IPS DF 6.9 (cell line): ENCODE results near the gene DUSP22.
A peak's percentile ranks its signal among the peaks of the same experiment; 100 is the strongest.

Experiments
- DNase-seq: peaks from one replicate; pipeline ENCODE4 v3.0.0-alpha.2; 2013; ENCODE audit warnings: low read depth, low spot score
- H3K27ac ChIP-seq: one replicate; pipeline ENCODE4 v1.5.1; 2013; ENCODE audit warnings: low read length, control low read depth
- H3K27me3 ChIP-seq: 2 replicates; pipeline ENCODE4 v1.6.1; 2013; ENCODE audit warnings: mild to moderate bottlenecking, low read length; ENCODE audit not compliant: control insufficient read depth, insufficient read depth
- H3K36me3 ChIP-seq: 2 replicates; pipeline ENCODE4 v1.6.1; 2013; ENCODE audit warnings: low read length; ENCODE audit not compliant: control insufficient read depth, insufficient read depth
- H3K4me1 ChIP-seq: 2 replicates; pipeline ENCODE4 v1.6.1; 2013; ENCODE audit warnings: low read length; ENCODE audit not compliant: control insufficient read depth, insufficient read depth
- H3K4me3 ChIP-seq: 2 replicates; pipeline ENCODE4 v1.5.1; 2013; ENCODE audit warnings: mild to moderate bottlenecking, low read length
- H3K9me3 ChIP-seq: 2 replicates; pipeline ENCODE4 v1.6.1; 2013; ENCODE audit warnings: low read length, inconsistent platforms; ENCODE audit not compliant: control insufficient read depth, insufficient read depth
- WGBS: extraction: QIAGEN DNeasy Blood & Tissue Kit; methylation state at CpG from one replicate; pipeline ENCODE4 v1.1.7; 2013; ENCODE audit warnings: mixed read lengths, missing lambda C conversion rate; ENCODE audit not compliant: insufficient read length, insufficient coverage; 5-methylcytosine and 5-hydroxymethylcytosine counted together

DUSP22 gene

DNA sequence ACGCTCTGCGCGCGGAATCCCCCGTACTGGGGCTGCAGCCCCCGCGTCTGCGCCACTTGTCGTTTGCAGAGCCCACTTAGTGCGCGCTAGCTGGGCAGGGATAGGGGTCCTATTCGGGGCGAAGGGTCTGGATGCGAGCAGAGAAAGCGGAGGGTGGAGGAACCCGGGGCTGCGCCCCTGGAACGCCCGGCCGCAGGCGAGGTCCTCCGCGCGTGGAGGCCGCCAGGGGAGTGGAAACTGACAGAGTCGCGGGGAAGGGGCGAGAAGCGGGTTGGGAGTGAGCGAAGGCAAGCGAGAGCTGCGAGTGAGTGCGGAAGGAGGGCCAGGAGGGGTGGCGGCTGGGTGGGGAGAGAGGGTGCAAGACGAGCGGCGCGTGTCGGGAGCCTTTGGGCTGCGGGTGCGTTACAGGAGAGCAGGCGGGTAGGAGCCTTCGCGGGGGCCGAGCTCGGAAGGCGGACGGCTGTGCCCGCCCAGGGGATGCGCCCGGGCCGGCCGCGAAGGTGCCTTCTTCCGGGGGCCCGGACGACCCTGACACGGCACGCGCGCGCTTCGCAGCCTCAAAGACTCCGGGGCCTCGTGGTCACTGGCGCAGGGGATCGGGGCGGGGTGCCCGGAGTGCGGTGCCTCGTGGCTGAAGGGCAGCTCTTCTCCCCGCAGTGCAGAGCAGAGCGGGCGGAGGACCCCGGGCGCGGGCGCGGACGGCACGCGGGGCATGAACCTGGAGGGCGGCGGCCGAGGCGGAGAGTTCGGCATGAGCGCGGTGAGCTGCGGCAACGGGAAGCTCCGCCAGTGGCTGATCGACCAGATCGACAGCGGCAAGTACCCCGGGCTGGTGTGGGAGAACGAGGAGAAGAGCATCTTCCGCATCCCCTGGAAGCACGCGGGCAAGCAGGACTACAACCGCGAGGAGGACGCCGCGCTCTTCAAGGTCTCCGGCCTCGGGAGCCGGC is 100.4 kb downstream of the DUSP22 start:
- DNase-seq = no peak
- Histone ChIP-seq H3K27ac (no peak overlapping the region), H3K4me1 (peaks cover 1% of the 10 kb centered on the region; the same call in 1 of the 2 replicates), H3K9me3 (no peaks in the 10 kb centered on the region), H3K27me3 (peaks cover 43% of the 10 kb centered on the region), H3K4me3 (peak overlapping the region; percentile 28; the same call in 1 of the 2 replicates), H3K36me3 (no peaks in the 10 kb centered on the region)
- WGBS = no CpG with 5 or more reads among the region's 108 CpGs

- H3K4me3 ChIP-seq = peak overlapping the region; percentile 28; the same call in 1 of the 2 replicates
- WGBS = no CpG with 5 or more reads among the region's 68 CpGs
- DNase-seq = no peak
- peaks cover 1% of the 10 kb centered on the region; the same call in 1 of the 2 replicates for H3K4me1 ChIP-seq
- H3K27me3 ChIP-seq = peaks cover 43% of the 10 kb centered on the region
- no peaks in the 10 kb centered on the region for H3K36me3 ChIP-seq
- H3K9me3 ChIP-seq = no peaks in the 10 kb centered on the region
- H3K27ac ChIP-seq = no peak overlapping the region
These were observed 101.3 kb downstream of the DUSP22 start for GRCh38 chr6:393391-394221.

DNA sequence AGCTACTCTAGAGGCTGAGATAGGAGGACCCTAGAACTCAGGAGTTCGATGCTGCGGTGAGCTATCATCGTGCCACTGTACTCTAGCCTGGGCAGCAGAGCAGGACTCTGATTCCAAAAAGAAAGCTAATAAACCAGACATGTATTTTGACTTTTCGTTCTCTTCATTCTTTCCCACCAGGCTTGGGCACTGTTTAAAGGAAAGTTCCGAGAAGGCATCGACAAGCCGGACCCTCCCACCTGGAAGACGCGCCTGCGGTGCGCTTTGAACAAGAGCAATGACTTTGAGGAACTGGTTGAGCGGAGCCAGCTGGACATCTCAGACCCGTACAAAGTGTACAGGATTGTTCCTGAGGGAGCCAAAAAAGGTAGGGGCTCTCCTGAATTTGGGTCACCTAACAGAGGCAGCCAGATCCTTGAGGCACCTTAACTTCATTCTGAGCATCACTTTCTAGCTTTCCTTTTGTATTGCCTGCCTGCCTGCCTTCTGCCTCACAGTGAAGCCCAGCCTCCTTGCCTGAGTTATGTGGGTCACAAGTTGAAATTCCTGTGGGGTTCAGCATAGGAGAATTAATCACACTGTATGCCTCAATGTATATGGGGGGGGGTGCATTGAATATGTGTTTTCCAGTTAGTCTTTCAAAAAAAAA is 102.5 kb downstream of the DUSP22 start:
- no CpG with 5 or more reads among the region's 13 CpGs for WGBS
- Histone ChIP-seq H3K9me3 (no peaks in the 10 kb centered on the region), H3K27ac (no peak overlapping the region), H3K4me3 (no peak overlapping the region), H3K36me3 (no peaks in the 10 kb centered on the region), H3K27me3 (peaks cover 41% of the 10 kb centered on the region), H3K4me1 (peaks cover 1% of the 10 kb centered on the region; the same call in 1 of the 2 replicates)
- no peak for DNase-seq

- Histone ChIP-seq H3K36me3 (no peaks in the 10 kb centered on the region), H3K9me3 (no peaks in the 10 kb centered on the region), H3K4me1 (peaks cover 1% of the 10 kb centered on the region; the same call in 1 of the 2 replicates), H3K27me3 (peaks cover 36% of the 10 kb centered on the region), H3K27ac (no peak overlapping the region), H3K4me3 (no peak overlapping the region)
- WGBS = no CpG with 5 or more reads among the region's 10 CpGs
- no peak for DNase-seq
These were observed 103.3 kb downstream of the DUSP22 start for GRCh38 chr6:395432-396125.

- no peaks in the 10 kb centered on the region for H3K36me3 ChIP-seq
- no peak overlapping the region for H3K4me3 ChIP-seq
- H3K4me1 ChIP-seq = peaks cover 1% of the 10 kb centered on the region; the same call in 1 of the 2 replicates
- no peaks in the 10 kb centered on the region for H3K9me3 ChIP-seq
- H3K27ac ChIP-seq = no peak overlapping the region
- no peak for DNase-seq
- WGBS = no CpG with 5 or more reads among the region's 6 CpGs
- H3K27me3 ChIP-seq = peaks cover 32% of the 10 kb centered on the region
These were observed 103.8 kb downstream of the DUSP22 start for GRCh38 chr6:396126-396520.

- Histone ChIP-seq H3K36me3 (no peaks in the 10 kb centered on the region), H3K27me3 (peaks cover 30% of the 10 kb centered on the region), H3K27ac (no peak overlapping the region), H3K9me3 (no peaks in the 10 kb centered on the region), H3K4me1 (peaks cover 1% of the 10 kb centered on the region; the same call in 1 of the 2 replicates), H3K4me3 (no peak overlapping the region)
- WGBS = no CpG with 5 or more reads among the region's 13 CpGs
- DNase-seq = no peak
These were observed 104.8 kb downstream of the DUSP22 start for GRCh38 chr6:397056-397455.

GRCh38 chr6:397604-398003 is 105.3 kb downstream of the DUSP22 start:
- no peak for DNase-seq
- H3K36me3 ChIP-seq = no peaks in the 10 kb centered on the region
- H3K4me3 ChIP-seq = no peak overlapping the region
- H3K27me3 ChIP-seq = peaks cover 24% of the 10 kb centered on the region
- H3K4me1 ChIP-seq = no peaks in the 10 kb centered on the region; the same call in 1 of the 2 replicates
- no peak overlapping the region for H3K27ac ChIP-seq
- WGBS = no CpG with 5 or more reads among the region's 5 CpGs
- H3K9me3 ChIP-seq = no peaks in the 10 kb centered on the region

DNA sequence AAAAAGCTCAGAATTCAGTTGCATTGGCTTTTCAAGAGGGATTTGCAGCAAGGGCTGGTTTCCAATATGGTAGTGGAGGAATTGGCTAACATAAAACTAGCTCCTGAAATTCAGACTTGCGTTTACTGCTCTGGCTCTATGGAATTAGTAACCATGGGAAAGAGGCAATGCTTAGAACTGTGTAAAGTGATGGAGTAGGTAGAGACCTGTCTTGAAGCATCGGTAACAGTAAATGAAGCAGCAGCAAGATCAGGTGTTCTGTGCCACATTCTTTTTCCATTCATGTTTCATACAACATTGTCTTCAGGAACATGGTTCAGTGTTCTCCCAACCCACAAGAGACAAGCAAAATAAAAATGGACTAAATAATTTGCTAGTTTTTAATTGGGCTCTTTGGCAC is 105.8 kb downstream of the DUSP22 start:
- no peak overlapping the region for H3K4me3 ChIP-seq
- DNase-seq = no peak
- H3K36me3 ChIP-seq = no peaks in the 10 kb centered on the region
- WGBS = no CpG with 5 or more reads among the region's 2 CpGs
- no peaks in the 10 kb centered on the region; the same call in 1 of the 2 replicates for H3K4me1 ChIP-seq
- peaks cover 20% of the 10 kb centered on the region for H3K27me3 ChIP-seq
- H3K27ac ChIP-seq = no peak overlapping the region
- H3K9me3 ChIP-seq = no peaks in the 10 kb centered on the region

DNA sequence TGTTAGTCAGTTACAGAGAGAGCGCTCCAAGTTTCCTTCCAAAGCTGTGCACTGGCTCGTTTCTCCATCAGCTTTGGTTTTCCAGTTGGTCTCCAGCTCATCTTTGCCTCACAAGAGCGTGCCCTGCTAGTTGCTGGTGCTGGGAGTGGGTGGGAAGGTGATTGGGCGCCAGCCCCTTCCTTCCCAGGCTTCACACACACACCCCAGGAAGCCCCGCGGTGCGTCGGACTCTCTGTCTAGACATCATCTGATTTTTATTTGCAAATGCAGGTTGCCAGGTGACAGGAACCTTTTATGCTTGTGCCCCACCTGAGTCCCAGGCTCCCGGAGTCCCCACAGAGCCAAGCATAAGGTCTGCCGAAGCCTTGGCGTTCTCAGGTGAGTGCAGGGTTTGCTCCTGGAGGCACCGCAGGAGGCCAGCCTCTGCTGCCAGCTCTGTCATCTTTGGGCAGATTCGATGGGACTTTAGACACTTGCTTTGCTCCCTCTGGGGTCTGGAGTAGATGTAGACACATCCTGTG is 106.3 kb downstream of the DUSP22 start:
- Histone ChIP-seq H3K4me3 (no peak overlapping the region), H3K4me1 (no peaks in the 10 kb centered on the region), H3K36me3 (no peaks in the 10 kb centered on the region), H3K27ac (no peak overlapping the region), H3K27me3 (peaks cover 14% of the 10 kb centered on the region), H3K9me3 (no peaks in the 10 kb centered on the region)
- DNase-seq = no peak
- no CpG with 5 or more reads among the region's 13 CpGs for WGBS
